Measurements from ENCODE around the gene PAQR8.

Gene PAQR8, protein sequence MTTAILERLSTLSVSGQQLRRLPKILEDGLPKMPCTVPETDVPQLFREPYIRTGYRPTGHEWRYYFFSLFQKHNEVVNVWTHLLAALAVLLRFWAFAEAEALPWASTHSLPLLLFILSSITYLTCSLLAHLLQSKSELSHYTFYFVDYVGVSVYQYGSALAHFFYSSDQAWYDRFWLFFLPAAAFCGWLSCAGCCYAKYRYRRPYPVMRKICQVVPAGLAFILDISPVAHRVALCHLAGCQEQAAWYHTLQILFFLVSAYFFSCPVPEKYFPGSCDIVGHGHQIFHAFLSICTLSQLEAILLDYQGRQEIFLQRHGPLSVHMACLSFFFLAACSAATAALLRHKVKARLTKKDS

DNA sequence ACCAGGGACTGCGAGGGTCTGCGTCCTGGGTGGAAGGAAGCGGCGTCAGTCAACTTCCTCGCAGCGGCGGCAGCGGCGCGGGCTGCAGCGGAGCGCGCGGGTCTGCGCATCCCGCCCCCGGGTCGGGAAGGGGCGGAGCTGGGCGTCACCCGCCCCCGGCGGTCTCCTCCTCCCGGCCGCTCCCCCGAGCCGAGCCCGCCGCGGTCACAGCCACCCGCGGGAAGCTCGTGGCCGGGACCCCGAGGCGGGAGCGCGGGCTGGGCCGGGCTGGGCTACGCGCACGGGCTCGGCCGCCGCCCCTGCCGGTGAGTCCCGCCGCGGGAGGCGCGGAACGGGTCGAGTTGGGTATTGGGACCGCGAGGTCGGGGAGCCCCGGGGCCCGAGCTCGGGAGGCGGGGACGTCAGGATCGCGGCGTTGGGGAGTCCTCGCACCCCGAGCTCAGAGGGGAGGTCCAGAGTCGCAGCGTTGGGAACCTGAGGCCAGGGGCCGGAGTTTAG, at the start of gene PAQR8:
PAQR8 (plus strand) TSS at position 207 of the 498 bp plus-strand sequence. CDS start 41,063 bp downstream, outside the sequence.
- DNase-seq, result peak; percentile 93

DNA sequence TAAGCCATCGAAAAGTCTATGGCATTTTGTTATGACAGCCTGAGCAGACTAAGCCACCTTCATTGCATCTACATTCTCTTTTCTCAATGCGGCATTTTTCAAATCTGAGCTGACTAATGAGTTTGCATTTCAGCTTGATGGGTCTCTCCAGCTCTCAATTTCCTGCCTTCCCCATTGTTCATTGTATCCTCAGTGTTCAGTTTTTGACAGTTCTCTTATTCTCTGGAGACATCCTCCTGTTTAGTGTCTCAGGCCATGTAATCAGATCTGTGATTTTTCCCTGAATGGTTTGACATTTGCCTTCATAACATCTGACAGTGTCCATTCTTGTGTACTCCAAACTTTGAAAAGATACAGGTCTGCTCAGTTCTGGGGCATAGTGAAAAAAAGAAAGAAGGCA, 49.5 kb upstream of the PAQR8 start:
- DNase-seq, result no peak

DNA sequence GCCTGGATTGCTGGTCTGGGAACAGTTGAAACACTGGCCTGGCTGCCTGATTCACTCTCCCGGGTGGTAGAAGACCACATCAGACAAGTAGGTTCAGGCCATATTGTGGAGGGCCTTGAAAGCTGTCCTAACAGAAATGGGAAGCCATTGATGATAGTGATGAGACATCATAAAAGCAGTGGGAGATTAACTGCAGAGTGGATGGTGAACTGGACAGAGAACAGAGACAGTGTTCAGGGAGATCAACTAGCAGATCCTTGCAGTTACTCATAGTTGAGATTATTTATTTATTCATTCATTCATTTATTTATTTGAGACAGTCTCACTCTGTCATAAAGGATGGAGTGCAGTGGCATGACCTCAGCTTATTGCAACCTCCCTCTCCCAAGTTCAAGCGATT, 47.2 kb upstream of the PAQR8 start:
- DNase-seq, result no peak

DNA sequence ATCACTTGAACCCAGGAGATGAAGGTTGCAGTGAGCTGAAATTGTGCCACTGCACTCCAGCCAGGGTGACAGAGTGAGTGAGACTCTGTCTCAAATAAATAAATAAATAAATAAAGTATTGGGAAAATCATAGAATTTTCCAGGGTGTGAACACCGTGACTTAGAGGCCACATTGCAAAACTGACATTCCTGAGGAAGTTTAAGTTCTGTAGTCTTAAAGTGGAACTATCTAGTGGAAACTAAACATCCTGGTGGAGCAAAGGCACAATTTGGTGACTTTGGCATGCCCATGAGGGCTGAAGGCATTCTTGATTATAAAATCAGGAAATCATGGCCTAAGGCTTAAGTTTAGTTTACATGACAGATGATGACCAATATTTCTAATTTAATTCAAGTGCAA, 44.7 kb upstream of the PAQR8 start:
- no peak for DNase-seq

DNA sequence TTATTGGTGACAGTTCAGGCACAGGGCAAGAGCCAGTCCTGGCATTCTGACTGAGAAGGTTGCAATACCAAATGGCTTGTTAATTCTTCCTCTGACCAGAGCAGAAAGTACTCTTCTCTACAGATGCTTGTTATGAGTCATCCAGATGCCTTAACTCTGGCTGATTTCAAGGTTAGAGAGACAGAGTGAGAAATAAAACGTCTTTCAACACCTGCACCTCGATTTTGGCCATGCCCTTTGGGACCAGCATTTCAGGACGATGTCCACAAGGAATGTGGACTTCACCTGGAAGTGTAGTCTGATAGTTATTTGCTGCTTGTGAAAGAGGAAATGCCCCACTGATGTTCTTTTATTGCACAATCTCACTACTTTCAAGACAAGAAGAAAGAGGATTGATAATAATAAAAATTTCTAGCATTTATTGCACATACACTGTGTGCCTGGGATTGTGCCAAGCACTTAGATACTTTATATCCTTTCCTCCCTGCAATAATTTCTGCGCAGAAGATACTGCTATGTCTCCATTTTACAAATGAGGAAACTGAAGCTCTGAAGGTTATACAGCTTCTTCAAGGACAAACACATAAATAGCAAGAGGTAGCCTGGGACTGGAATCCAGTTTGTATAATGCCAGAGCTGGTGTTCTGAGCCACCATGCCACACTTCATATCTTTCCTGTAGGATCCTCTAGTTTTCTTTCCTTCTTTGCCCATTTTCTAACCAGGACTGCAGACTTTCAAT, 43.9 kb upstream of the PAQR8 start:
- DNase-seq, result no peak

DNA sequence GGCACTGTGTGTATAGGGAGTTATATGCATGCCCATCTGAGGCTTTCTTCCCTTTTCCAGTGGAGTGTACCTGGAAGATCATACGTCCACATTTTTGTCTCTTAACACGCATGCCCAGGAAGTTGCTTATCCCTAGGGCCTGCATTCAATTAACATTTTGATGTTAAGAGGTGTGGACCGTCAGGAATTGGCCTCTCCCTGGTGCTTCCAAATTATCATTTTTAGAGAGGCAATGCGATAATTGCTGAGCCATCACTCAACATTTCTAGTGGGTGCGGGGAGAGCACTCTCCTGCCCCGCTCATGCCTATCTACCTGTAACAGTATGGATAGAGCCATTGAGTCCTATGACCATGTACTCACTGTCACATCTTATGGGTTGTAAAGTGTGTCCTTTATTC, 37.8 kb upstream of the PAQR8 start:
- no peak for DNase-seq

DNA sequence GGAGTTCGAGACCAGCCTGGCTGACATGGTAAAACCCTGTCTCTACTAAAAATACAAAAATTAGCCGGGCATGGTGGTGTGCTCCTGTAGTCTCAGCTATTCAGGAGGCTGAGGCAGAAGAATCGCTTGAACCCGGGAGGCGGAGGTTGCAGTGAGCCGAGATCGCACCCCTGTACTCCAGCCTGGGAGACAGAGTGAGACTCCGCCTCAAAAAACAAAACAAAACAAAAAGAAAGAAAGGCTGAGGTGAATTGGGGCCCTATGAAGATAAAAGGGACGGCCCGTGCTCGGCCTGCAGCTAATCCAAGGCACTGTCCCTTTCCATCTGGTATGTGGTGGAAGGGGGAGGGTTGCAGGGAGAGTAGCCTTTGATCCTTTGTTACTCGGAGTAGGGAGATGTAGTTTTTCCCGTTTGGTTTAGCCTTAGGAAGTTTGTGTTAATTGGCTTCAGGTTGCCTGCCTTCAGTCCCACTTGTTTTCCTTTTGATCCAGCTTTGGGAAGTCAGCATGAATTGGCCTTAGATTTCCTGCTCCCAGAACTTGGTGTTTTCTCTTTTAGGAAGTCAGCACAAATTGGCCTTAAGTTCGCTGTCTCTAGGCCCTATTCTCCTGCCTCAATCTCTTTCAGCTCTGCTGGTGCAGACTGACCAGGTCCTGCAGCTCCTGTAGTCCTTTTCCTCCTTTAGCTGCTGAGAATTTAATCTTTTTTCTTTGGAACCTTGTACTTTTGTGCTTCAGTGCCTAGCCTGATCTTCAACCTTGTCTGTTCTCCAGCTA, 36.1 kb upstream of the PAQR8 start:
- DNase-seq, result no peak

DNA sequence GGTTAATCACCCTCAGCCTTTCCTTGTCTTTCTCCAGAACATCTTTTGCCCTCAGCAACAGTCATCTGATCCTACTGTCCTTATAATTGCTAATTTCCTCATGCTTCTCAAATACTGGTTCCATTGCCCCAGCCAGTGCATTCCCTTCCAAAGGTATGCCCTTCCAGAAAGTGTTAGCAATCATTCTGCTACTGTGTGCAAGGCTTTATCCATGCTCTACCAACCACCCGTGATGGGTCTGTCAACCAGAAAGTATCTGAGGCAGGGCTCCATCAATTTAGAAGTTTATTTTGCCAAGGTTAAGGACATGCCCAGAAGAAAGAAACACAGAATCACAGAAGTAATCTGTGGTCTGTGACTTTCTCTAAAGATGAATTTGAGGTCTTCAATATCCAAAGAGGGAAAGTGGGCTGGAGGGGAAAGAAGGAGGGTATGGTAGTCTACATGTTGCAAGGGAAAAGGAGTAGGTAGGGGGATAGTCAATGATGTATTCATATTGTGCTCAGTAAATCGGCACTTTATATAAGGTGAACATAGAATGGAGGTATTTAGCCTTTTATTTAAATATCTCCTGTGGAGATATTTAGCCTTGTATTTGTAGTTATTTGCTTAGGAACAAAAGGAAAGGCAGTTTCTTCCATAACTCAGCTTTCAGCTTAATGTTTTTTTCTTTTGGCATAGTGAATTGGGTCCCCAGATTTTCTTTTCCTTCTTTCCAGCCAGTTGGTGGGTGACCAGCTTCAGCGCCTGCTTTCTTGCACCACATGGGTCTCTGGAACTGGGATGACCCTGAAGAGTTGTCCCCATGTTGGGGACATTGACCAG, 35.2 kb upstream of the PAQR8 start:
- DNase-seq, result no peak

DNA sequence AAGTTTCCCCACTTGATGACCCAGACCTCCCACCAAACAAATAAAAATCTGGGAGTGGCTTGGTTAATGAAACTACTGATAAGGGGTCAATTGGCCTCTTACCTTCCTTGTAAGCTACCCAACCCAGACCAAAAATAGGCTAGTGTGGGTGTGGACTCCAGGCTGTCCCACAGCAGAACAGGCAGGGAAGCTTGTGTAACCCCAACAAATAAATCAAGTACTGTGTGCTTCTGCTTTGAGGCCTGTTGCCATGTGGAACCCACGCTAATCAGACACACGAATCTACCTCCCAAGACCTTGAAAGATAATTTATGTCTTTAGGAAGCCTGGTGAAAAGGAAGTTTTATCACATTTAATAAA, 33.7 kb upstream of the PAQR8 start:
- DNase-seq, result no peak

DNA sequence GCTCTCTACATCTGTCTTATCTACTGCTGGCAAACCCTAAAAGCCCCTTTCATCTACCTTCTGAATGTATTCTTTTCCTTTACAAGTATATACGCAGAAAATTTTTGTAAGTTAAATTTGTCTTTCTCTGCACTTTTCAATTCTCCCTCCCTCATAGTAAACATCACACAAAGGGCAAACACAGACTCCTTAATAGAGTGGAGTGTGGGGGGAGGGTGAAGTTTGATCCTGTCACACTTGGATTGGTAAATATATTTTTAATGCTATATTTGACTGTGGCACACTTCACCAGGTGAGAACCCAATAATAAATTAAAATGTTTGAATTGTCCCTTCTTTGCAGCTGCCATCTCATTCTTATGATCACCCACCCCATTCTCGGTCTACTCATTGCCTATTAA, 33.2 kb upstream of the PAQR8 start:
- DNase-seq, result no peak

DNA sequence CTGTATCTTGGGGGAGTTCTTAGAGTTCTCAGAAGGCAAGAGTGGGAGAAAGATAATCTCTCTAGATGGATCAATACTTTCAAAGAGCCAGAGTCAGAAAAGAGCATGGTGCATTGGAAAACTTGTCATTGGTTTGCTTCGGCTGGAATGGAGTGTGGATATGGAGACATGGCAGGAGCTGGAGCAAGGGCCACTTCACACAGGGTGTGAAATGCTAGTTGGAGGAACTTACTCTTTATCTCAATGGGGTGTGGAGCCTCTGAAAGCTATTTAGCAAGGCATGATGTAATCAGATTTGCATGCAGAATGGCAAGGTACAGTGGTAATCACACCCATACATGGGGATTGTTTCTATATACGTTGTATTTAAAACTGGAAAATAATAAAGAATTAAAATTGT, 31.5 kb upstream of the PAQR8 start:
- DNase-seq, result no peak

DNA sequence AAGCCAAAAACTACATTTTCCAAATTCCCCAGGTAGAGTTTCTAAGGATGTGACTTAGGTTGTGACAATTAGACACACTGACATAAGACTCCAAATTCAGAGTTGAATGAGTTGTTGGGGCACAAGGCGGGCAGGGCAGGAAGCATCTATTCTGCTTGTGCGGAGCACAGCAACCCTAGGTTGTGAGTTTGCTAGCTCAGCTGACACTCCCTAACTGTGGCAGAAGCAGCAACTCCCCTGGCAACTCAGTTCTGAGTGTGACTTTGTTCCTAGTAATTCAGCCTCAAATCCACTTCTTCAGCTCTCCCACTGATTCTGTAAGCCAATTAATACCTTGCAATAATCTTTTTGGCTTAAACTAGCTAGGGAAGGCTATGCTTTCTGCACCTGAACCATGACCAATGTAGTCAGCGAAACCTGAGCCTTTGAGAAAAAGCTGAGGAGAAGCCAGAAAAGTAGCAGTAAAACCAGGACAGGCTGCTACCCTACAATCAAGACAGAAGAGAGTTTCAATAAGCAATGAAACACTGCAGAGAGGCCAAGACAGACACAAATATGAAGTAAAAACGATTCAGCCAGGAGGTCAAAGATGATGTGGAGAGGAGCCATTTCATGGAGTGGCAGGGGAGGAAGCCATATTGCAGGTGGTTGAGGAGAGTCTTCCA, 30.0 kb upstream of the PAQR8 start:
- DNase-seq, result no peak

DNA sequence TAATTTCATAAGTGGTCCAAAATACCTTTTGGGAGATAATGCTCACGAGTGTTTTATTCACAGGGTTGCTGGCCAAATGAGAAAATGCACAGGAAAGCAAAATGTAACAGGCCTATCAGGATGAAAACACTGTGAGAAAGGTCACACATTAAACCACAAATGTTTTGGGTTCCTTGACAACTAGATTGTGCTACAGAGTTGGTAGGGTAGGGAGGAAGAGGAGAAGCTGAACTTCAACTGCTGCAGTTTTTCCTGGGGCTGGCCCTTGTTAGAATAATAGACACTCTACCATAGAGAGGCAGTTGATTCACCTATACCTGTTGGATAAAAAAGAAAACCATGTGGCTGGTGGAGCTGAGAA, 28.1 kb upstream of the PAQR8 start:
- DNase-seq, result no peak

DNA sequence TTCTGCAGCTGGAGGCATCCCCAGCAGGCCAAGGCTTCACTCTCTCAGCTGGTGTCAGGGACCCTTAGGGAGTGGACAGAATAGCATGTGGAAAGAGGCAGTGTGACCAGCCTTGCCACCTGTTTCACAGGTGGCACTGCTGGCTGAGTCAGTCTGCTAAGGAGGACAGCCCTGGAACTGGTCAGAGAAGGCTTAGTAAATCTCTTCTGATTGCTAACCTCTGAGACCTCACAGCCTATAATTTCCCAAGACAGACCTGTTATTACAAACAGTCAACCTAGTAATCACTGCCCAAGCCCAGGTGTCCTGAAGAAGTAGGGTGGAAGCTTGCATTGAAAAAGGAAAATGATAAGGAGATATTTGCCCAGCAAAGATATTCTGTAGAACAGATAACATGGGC, 26.4 kb upstream of the PAQR8 start:
- no peak for DNase-seq

DNA sequence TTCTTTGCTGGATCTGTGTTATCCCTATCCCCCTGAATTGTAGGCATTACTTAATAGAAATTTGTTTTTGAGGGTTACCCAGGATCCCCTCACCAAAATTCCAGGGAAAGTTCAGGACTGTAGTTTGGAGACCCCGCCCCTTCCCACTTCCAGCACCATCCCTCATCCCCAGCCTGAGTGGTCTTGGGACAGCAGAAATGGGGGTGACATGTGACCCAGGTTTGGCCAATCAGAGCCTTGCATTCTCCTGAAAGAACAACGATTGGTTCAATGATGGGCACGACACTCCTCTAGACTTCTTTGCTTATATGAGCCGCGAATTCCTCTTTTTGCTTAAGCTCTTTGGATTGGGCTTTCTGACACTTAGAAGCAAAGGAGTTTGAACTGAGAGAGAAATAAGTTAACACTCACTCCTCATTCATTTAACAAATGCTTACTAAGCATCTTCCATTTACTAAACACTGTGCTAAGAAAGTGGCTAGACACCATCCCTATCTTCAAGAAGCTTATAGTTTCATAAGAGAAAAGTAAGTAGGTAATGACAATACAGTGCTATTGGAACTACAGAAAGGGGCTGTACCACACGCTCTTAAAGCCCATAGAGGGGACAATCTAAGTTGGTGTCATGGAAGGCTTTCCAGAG, 24.9 kb upstream of the PAQR8 start:
- no peak for DNase-seq

DNA sequence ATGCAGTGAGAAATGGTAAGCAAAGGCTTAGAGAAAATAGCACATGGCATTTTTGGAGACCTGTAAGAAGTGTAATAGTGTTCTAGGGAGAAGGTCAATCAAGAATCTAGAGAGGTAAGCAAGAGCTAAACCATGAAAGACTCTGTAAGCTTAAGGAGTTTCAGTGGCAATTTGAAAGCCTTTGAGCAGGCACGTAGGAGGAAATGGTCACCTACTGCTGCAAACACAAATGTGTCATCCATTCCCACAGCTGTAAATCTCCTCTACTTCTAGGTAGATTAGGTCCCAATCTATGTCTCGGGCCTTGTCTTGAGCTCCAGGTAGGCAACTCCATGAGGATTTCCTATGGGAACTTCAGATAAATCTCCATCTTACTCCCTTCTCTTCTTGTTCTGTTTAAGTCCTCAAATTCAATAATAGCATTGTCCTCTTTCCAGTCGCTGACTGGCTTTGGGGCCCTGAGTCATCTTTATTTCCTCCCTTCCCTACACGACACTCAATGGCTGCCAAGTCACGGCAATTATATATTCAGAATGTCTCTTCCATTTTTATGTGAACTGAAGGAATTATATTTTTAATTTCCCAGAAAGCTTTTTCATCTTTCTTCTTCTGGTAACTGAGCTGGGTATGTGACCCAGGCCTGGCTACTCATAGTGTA, 24.2 kb upstream of the PAQR8 start:
- no peak for DNase-seq

DNA sequence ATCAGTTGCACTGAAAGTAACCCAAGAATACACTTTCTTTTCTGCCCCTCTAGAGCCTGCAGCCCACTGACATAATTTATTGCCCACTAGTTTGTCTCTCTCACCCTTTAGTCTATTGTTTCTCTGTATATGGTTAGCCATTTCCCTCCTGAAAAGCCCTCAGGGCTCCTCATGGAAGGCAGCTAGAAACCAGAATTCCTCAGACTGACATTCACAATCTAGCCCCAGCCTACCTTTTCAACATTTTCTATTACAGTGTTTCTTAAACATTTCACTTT, 21.4 kb upstream of the PAQR8 start:
- DNase-seq, result no peak

DNA sequence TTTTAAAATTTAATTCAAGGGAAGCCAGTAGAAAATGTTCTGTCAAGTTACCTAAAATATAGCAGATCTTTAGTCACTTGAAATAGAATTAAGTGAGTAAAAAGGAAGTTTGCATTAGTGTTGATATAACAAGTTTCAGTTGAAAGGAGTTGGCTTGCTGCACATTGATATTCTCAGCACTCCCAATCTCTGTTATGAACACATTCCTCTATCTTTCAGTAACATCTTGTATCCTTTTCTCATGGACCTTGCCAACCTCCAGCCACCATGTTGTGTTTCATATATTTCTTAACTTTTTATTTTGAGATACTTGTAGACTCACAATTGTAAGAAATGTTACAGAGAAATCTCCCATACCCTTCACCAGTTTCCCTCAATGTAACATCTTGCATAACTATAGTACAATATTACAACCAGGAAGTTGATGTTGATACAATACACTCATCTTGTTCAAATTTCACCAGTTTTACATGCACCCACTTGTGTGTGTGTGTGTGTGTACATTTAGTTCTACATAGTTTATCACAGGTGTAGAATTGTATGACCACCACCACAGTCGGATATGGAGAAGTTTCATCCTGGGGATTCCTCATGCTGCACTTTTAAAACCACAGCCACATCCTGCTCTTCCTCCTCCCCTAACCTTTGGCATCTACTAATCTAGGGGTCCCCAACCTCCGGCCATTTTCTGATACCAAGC, 20.2 kb upstream of the PAQR8 start:
- DNase-seq, result no peak

DNA sequence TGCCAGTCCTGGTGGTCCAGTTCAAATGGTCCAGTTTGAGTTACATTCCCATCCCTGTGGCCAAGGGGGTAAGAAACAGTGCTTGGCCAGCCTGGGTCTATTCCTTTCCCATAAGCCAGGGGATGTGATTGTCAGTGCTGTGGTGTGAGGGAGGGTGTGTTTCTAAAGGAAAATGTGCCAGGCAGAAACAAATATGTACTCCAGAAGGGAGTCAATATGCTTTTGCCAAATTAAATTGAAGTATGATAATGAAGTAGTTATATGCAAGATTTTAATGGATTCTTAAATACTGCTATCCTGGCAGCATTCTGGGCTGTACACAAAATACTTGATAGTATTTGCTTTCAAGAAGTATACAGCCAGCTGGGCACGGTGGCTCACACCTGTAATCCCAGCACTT, 16.6 kb upstream of the PAQR8 start:
- no peak for DNase-seq

DNA sequence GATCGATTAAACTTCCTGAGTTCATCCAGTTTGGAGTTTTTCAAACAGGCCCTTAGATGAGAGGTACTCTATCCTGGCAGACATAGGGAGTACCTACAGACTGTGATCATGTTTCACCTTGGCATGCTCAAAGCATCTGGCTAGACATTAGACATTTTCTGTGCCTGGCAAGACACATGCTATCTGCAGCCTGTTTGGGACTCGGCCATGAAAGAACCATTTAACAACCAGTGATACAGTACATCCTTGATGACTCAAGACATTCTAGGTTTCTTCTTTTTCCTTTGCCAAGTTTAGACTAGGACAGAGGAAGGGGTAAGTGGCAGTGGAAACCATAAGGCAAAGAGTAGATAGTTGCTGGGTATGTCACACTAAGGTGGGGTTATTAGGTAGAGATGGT, 15.4 kb upstream of the PAQR8 start:
- no peak for DNase-seq

DNA sequence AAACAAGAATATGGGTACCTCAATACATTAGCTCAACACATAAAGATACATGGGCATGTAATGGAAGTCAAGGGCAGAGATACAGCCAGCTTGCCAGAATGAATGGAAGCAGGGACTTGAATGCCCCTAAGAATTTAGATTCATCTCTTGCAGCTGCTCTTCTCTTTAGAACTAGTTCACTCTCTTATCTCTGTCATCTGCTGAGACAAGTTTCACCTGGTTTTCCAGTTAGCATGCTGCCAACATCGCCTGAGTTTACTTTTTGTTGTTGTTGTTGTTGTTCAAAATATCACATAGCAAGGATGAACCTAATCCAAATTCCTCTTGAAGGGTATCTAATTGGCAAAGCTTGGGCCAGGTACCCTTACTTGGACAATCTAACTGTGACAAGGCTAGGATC, 14.1 kb upstream of the PAQR8 start:
- no peak for DNase-seq
